ENCODE data around the gene AGA. TPM values are rescaled to one million over a fixed set of nuclear protein-coding genes. Genes with fewer than 3 reads are reported as not detected.

The AGA gene
- total and polyA plus RNA-seq, 10 of the 15 experiments (the other 5 are each of a cell fraction or from before 2014, with no cell fraction given) = 17.1 to 37.6 (median 24.5) TPM

- POLR2A ChIA-PET = no interaction called here
Measured at GRCh38 chr4:177385576-177386277, 56.5 kb downstream of the AGA start.

More at GRCh38 chr4:177385576-177386277, 56.5 kb downstream of the AGA start:
- Histone ChIP-seq H3K9me3 (replicated peaks; ENCODE audit: control insufficient read depth, insufficient read depth, low read length) (no peaks in the 10 kb centered on the region), H3K4me3 (no peak overlapping the region), H3K27me3 (replicated peaks in 1 of 2; ENCODE audit: control insufficient read depth in 2 of 2, insufficient read depth in 2 of 2, low read length in 1 of 2) (no peaks in the 10 kb centered on the region), H3K4me1 (ENCODE audit: control insufficient read depth, insufficient read depth, low read length) (no peaks in the 10 kb centered on the region), H3K4me2 (ENCODE audit: control insufficient read depth, insufficient read depth) (no peak overlapping the region), H3K79me2 (ENCODE audit: control insufficient read depth, insufficient read depth, low read length) (no peaks in the 10 kb centered on the region), H4K20me1 (ENCODE audit: control insufficient read depth, insufficient read depth) (no peaks in the 10 kb centered on the region), H3K9ac (ENCODE audit: control insufficient read depth, insufficient read depth, low read length) (no peak overlapping the region), H3K36me3 (ENCODE audit: control insufficient read depth in 2 of 2, insufficient read depth in 2 of 2, low read length in 1 of 2) (no peaks in the 10 kb centered on the region), H3K27ac (ENCODE audit: control insufficient read depth, insufficient read depth) (no peak overlapping the region), H2AFZ (ENCODE audit: control insufficient read depth, low read depth, low read length) (no peak overlapping the region)
- 55% methylated on average over 2 of the region's 2 CpGs for WGBS (ENCODE audit: insufficient coverage, insufficient replicate concordance, low lambda C conversion rate, missing lambda C conversion rate)
- no peak for ATAC-seq
- SMC1A ChIA-PET (ENCODE audit: uncharacterized antibody, unreplicated experiment) = interaction anchor here (1.3 to 1.5 kb wide), 2 partner anchors 12 to 135 kb away, joined by 3 to 6 read pairs; no protein-coding TSS in a partner anchor
- DNase-seq (ENCODE audit: low read depth, low spot score) = no peak
- RAD21 ChIA-PET (ENCODE audit: unreplicated experiment) = no interaction called here
- TF ChIP-seq RELA (IDR thresholded peaks at IDR 0.05; ENCODE audit: borderline replicate concordance, partially characterized antibody) (no peak), MYC (IDR thresholded peaks at IDR 0.05; ENCODE audit: insufficient read depth, insufficient read length, insufficient replicate concordance, low read length, severe bottlenecking) (no peak), RAD21 (IDR thresholded peaks at IDR 0.05; ENCODE audit: insufficient read depth, low read depth, low read length) (no peak), MEF2A (IDR thresholded peaks at IDR 0.05; ENCODE audit: insufficient read depth, low read depth, low read length) (no peak), LARP7 (IDR thresholded peaks at IDR 0.05) (no peak), TCF7 (IDR thresholded peaks at IDR 0.05; ENCODE audit: borderline replicate concordance) (no peak)
- TF ChIP-seq, protein P1, sequence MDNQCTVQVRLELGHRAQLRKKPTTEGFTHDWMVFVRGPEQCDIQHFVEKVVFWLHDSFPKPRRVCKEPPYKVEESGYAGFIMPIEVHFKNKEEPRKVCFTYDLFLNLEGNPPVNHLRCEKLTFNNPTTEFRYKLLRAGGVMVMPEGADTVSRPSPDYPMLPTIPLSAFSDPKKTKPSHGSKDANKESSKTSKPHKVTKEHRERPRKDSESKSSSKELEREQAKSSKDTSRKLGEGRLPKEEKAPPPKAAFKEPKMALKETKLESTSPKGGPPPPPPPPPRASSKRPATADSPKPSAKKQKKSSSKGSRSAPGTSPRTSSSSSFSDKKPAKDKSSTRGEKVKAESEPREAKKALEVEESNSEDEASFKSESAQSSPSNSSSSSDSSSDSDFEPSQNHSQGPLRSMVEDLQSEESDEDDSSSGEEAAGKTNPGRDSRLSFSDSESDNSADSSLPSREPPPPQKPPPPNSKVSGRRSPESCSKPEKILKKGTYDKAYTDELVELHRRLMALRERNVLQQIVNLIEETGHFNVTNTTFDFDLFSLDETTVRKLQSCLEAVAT (IDR thresholded peaks at IDR 0.05) = no peak
- intact Hi-C loops (cut with micrococcal nuclease; ENCODE audit: unreplicated experiment) = no loop called here
- in situ Hi-C loops (cut with MboI) = no loop called here
- FAIRE-seq = no peak
- CTCF ChIA-PET = no interaction called here
- no TSS peak for BruUV-seq (replicated peaks)
